AML-193 (cell line): Measurements from ENCODE around the gene FER1L5.

Source experiments
- DNase-seq, 2 experiments: peaks; one replicate each; lab custom pipeline; 2025; lab: John Stamatoyannopoulos, UW

FER1L5 gene

DNA sequence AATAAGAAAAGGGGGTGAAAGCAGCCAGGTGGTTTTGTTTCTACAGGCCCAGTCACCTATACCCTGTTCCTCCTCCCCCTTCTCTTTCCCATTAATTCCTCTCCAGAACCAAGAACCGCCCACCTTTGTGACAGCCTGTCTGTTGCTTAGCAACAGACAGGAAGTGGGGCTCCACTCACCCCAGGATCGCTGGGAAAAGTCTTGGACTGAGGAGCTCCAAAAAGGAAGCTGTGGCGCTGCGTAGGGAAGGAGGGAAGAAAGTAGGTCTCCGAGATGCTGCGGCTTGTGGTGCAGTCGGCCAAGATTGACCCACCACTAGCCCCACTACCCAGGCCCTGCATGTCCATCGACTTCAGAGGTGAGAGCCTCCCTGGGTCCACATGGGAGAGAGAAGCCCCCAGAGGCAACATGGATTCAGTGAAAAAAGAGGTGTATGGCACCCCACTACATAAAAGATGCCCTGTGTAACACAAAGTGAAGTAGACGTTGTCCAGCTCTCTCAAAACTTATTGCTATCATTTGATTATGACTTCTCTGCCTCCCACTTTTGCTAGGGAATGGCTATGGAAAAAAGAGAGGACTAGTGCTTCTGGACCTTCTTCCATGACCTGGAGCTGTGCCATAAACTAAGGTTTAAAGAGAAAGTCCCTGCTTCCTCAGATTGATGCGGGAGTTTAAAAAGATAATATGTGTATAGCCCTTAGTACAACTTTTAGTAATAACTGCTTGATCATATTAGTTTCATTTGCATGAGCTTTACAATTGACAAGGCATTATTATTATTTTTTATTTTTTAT is at the start of gene FER1L5:
Gene FER1L5 (plus strand): TSS at position 201 of the 797 bp plus-strand sequence. CDS start 73 bp downstream, at position 274.
- DNase-seq = no peak

DNA sequence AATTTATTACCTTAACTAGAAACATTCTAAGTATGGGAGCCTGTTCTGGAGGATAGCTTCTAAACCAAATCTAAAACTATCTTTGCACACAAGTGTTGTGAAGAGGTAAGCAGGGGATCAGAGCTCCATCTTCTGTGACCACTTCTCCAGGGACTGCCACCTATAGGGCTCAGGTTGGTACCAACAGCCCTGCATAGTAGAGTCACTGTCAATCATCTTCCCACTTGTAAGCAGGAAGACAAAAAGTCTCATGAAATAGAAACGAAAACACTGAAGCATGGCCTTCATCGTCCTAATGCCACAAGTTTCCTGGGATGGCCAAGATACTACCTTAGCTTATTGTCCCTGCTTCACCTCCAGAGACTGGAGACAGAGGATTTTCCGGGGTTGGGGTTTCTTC is 48.3 kb upstream of the FER1L5 start:
- no peak for DNase-seq

DNA sequence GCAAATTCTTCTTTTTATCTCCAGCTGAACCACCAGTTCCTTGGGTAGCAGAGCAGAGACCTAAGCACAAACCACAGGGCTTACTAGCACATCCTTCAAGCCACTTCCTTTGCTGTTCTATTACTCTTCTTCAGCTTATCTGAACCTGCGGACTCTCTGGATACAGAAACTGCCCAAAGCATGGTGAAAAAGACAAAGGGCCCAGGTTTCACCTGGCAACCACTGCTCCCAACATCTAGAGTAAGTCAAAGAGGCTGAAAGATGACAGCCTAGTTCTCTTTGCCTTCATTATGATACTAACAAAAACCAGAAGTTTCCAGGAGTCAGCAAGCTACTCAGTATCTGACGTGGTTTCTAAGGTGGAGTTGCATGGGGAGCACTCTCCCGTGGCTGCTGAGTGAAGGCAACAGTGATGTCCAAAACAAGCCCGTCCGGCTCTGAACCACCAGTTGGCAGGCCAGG is 47.8 kb upstream of the FER1L5 start:
- DNase-seq = no peak

DNA sequence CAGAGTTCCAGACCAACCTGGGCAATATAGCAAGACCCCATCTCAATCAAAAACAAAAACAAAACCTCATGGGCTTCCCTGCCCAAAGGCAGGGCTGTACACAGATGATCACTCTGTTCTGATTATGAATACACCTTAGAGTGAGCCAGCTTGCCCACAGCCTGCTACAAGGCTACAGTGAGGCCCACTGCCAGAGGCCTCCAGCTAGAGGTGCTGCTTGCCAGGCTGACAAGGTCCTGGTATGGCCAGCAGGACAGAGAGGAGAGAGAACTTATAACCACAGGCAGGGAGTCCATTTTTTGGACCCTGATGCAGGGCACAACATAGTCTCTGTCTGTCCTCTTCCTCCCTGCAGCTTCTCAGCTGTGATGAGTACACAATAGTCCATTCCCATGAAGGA is 46.0 kb upstream of the FER1L5 start:
- DNase-seq = no peak

DNA sequence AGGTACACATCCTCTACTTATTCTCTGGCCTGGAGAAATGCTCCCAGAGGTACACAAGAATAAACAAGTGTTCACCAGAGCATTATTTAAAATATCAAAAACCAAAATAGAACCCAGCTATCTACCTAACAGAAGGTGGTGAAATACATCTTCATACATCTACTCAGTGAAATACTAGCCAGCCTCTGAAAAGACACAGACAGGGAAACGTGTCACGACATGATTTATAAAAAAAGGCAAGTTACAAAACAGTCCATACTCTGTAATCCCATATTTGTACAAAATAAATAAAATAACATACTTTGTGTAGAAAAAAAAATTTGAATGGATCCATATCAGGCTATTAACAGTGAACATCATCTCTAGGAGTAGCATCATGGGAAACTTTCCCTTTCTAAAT is 42.6 kb upstream of the FER1L5 start:
- DNase-seq = no peak

DNA sequence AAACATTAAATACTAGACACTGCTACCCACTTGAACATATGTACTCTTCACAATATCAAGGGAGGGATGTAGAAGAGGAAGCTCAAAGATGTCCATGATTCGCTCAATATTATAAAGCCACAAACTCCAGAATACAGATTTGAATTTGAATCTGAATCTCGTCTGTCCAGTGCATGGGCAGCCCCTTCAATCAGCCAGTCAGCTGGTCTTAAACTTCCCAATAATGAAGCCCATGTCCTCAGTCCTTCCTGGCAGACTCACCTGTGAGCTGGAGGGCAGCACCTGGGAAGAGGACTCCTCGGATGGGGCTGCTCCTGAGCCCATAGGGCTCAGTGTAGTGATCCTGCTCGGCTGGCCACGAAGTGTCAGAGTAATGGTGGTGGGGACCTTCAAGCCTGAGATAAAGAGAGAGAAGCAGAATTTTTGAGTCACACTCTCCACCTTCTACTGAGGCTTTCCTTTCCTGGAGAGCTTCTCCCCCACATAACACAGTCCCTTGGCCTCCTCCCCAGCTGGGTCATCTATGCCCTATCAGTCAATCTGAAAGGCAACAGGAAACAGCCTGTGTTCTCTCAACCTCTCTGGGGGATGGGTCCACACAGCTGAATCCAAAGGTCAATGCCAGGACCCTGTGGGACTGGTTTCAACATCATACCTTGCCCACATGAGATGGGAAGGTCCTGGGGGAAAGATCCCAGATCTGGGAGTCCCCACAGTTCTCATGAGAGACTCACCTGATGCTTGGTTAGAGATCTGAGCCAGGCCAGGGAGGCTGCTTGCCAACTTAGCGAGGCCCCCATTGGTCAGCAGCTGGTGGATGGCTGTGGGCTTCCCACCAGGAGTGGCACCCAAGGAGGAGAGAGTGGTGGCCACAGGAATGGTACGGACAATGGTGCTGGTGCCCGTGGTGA is 40.9 kb upstream of the FER1L5 start:
- DNase-seq = no peak

DNA sequence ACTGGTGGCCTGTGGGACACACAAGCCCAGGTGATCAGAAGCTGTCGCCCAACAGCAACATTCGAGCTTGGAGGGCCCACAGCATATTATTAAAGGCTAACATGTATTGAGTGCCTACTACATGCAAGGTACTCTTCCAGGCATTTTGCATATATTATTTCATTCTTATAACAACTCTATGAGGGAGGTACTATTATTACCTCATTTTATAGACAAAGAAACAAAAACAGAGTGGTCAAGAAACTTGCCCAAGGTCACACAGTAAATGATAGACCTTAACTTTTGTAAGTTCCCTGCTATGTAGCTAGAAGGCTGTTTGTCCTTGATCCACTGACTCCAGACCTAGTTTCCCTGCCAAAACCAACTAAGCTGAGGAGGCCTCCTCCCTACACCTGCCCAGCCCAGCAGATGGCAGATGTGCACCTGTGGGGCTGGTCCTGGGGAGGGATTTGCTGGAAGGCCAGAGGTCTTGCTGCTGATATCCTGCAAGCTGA is 40.2 kb upstream of the FER1L5 start:
- DNase-seq = no peak

DNA sequence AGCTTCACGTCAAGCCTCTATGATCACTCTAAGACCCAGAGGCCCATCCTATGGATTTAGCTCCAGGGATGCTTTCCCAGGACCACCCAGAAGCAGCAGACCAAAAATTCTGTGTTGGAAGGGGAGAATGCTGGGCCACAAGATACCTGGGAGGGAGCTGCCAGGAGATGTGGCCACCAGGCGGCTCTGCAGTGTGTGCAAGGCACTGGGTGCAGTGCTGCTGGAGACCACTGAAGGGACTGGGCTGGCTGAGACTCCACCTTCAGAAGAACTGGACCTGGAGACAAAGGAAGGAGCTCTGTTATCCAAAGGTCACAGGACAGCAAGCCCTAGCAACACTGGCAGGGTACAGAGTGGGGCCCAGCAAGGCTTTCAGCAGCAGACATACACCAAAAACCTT is 38.5 kb upstream of the FER1L5 start:
- DNase-seq = no peak

DNA sequence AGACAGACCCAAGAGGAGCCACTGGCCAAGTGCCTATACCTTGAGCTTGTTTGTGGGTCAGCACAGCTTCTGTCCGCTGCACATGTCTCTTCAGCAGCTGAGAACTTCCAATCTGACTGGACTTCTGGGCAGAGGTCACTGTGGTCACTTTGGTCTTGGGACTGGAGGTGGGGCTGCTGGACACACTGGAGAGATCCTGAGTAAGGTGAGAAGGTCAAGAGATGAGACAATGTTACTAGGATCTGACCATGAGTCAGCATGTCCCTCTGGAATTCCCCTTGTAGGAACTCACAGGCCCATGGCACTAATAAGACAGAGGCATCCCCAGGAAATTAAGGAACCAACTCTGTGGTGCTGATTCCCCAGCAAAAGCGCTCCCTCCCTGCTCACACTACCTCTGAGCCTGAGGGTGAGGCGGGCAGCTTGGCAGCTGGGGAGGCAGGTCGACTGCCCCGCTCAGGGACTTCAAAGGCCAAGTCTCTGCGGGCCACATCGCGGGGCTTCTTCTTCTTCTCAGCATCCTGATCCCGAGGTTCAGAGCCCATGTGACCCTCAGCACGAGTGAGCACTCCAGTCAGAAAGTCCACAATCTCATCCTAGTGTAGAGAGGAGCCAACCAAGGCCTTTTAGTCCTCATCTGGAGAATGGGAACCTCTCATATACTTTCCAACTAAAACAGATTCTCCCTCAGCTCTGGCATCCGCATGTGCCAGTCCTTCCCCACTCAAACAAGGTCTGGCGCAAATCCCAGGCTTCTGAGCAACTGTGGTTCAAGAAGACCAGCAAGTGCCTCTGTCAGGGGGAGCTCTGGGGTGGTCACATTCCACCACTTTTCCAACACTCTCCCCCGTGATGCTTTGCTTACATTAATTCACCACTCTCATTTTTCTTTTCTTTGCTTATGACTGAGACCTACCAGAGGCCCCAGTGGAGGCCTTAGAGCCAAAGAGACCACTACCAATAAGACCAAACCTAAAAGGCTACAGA is 33.8 kb upstream of the FER1L5 start:
- DNase-seq = no peak

DNA sequence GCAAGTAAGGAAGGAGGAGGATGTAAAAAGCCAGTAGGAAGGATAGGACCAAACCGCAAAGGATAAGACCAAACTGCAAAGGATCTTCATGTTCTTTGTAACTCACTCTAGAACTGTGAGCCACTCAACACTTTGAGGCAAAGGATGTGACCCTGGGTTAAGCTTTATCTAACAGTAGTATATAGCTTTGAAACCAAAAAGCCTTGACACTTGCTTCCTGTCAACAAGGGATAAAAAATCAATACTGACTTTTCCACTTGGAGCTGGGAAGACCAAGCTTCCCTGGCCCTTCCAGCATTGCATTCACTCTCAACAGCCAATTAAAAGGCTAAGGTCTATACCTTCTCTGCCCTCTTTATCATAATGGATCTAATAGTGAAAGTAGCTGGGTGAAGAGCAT is 26.4 kb upstream of the FER1L5 start:
- no peak for DNase-seq

DNA sequence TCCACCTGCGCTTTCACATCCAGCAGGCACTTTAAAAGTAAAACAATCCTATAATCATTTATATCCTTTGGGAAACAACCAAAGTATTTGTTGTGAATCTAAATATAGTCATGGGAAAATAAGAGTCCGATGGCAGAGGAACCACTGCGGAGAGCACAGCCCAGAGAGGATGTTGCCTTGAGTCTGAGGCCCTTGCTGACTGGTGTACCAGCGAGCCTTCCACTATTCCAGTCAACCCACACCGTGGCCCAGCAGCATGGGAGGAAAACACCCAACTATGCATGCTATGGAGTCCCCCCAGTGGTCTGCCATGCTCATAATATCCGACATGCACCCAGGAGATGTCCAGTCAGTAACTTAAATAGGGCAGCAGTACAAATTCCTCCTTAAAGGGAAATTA is 26.0 kb upstream of the FER1L5 start:
- DNase-seq = no peak

DNA sequence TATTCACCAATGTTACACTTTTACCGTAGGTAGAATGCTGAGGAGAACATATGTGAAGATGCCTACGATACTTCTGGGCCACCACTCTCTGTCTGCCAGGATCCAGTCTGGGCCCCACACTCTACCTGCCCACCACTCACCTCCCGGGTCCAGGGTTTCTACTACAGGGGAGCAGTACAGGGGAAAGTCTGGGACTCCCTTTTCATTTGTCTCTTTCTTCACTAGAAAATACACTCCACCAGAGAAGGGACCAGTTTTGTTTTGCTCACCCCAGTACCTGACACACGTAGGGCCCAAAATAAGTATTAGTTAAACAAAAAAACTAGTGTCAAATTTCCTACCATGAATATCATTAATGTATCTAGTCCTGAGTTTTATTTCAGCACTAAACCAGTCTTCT is 25.6 kb upstream of the FER1L5 start:
- no peak for DNase-seq

DNA sequence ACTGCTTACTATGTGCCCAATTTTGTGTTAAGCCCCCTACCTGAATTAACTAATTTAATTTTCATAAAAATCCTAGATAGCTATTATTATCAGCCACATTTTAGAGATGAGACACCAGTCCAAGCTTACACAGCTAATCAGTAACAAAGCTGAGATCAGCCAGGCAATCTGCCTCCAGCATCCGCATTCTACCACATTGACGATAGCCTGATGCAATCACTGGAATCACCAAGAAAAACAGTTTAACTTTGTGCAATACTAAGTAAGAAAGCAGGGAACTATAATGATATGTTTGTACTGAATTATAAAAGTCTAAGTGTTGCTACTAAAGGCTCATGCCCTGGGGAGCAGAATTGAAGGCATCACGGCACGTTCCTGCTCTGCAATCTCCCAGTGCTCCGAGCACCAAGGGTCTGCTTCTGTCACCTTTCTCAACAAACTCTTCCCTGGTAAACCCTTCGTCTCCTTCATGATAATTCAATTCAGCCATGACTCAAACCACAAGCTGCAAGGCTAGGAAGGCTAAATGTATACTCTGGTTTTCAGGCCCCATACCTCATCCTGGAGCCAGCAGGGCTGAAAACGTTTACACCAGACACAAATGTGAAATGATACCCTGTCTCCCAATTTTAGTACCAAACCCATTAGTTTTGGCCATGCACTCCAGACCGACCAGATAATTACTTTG is 23.8 kb upstream of the FER1L5 start:
- no peak for DNase-seq

DNA sequence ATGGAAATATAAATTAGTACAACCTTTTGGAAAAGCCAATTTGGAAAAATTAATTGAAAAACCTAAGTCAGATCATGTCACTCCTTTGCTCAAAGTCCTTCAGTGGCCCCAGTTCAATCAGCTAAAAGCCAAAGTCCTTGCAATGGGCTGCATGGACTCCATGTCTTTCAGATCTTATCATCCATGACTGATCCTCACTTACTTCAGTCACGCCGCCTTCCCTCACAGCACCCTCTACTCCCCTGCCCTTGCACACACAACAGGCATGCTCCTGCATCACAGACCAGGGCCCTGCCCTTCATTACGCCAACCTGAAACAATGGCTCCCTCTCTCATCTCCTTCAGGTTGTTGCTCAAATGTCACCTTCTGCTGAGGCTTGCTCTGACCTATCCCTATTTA is 20.0 kb upstream of the FER1L5 start:
- DNase-seq = no peak

DNA sequence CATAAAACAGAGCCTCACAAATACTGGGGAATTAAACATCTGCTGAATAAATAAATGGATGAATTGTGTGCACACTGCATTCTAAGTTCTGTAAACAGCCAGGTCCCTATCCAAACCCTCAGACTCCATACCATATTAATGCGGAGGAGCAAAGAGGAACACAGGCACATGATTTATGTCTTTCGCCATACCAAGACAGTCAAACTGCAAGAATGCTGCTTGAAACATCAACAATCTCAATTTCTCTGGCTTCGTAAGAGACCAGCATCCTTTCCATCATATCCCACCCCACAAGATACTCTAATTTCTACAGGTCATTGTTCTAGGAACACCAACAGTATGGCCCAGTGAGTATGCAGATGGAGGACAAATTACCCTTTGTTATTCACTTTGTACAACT is 19.4 kb upstream of the FER1L5 start:
- peak; percentile 24 to 31 for DNase-seq

DNA sequence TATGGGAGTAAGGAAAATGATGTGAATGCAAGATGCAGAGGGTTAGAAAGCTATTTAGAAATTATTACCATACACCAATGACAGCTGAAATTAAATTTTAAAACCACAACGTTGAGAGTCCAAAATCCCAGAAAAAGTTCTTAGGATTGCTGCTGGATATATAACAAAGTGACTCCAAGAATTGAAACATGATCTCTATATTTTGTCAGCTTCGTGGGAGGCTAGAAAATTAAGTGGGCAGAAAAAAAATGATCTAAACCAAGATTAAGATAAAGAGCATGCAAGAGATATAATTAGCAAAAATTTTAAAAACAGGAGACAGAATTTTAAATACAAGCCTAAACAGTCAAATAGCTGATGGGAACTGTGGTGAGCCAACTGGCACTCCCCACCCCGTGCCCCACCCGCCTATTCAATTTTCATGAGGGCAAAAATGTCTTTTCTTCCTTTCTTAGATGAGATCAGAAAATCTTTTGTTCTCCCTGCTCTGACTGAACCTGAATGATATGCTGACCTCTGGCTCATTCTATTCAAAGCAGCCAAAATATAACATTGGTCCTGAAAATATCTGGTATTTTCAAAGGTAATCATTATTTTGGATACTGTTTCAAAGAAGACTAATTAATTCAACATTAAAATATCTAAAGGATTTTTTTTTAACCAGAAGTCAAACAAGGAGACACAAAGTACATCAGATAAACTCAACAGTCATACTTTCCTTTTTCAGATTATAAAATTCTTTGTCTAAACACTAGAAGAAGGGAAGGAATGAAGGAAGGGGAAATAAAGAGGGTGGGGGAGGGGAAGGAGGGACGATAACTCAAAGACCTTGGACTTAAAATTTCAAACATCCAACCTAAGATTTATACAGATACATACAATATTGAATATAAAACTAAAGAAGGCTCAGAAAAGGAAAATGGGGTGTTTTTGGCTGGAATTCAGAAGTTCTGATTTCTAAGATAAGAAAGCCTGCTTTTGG is 16.7 kb upstream of the FER1L5 start:
- DNase-seq = no peak

DNA sequence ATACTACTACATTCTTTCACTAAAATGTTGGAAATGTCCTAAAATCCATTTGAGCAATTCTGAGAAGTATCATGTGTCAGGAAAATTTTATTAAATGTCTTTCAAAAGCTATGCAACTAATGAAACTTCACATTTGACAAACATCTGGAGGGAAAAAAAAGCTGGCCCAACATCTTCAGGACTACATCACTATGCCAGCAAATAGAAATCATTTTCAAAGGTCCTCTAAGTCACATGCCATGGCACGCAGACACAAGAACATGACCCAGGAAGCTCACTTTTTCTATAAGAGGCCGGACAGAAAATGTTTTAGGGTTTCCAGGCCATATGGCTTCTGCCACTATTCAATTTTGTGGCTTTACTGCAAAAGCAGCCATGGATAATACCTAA is 16.0 kb upstream of the FER1L5 start:
- DNase-seq = no peak

DNA sequence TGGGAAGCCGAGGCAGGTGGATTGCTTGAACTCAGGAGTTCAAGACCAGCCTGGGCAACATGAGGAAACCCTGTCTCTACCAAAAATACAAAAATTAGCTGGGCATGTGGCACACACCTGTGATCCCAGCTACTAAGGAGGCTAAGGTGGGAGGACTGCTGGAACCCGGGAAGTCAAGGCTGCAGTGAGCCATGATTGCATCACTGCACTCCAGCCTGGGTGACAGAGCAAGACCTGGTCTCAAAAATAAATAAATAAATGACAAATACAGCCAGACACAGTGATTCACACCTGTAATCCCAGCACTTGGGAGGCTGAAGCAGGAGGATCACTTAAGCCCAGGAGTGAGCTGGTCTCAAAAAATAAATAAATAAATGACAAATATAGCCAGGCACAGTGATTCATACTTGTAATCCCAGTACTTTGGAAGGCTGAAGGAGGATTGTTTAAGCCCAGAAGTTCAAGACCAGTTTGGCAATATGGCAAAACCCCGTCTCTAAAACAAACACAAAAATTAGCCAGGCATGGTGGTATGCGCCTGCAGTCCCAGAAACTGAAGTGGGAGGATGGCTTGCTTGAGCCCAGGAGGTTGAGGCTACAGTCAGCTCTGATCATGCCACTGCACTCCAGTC is 10.6 kb upstream of the FER1L5 start:
- DNase-seq = no peak

DNA sequence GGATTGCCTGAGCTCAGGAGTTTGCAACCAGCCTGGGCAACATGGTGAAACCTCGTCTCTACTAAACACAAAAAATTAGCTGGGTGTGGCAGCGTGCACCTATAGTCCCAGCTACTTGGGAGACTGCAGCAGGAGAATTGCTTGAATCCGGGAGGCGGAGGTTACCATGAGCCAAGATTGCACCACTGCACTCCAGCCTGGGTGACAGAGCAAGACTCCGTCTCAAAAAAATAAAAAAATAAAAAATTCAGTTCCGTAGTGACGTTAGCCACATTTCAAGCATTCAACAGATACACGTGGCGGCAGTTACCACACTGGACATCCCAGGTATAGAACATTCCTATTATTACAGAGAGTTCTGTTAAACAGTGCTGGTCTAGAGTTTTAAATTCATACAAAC is 8.9 kb upstream of the FER1L5 start:
- no peak for DNase-seq
